Activated T-helper 2 cell treated with anti-CD3 and anti-CD28 coated beads, Interferon-gamma antibody, Interleukin-2, Interleukin-4, amounts not matched to agents 10 μg/mL and 5 μg/mL and 100 μg/mL, durations not matched to agents 14 hours and 24 hours and 36 hours (primary cell): ENCODE results near the gene EMCN. TPM values are rescaled to one million over a fixed set of nuclear protein-coding genes. Genes with fewer than 3 reads are reported as not detected.
"Not testable (repeated sequence)": the region's sequence is repeated elsewhere in the genome, so short reads cannot be mapped to it uniquely, and the experiment has no call there.

Source experiments
- DNase-seq: peaks from one replicate; pipeline ENCODE4 v3.0.0; 2021; ENCODE audit warnings: low spot score
- H3K27ac Mint-ChIP-seq: one replicate; pipeline ENCODE4 v1.8.0; 2021; ENCODE audit warnings: mixed read lengths
- H3K27me3 Mint-ChIP-seq: one replicate; pipeline ENCODE4 v1.8.0; 2021; ENCODE audit warnings: low read depth, mixed read lengths
- H3K36me3 Mint-ChIP-seq: one replicate; pipeline ENCODE4 v1.8.0; 2021; ENCODE audit warnings: low read depth, mixed read lengths
- H3K4me1 Mint-ChIP-seq: one replicate; pipeline ENCODE4 v1.8.0; 2021; ENCODE audit warnings: low read depth, mixed read lengths
- H3K4me3 Mint-ChIP-seq: one replicate; pipeline ENCODE4 v1.8.0; 2021; ENCODE audit warnings: low read depth, mild to moderate bottlenecking, moderate library complexity, mixed read lengths
- H3K9me3 Mint-ChIP-seq: one replicate; pipeline ENCODE4 v1.8.0; 2021; ENCODE audit warnings: mixed read lengths
- intact Hi-C: fragments of 100-400 bp; cut with micrococcal nuclease; formaldehyde crosslinking; loops from one replicate; pipeline ENCODE4 v1.15.1; 2023
- total RNA-seq: library from RNA; stranded (reverse); gene quantifications from 2 replicates; pipeline ENCODE4 v1.2.3, GENCODE V29; 2022

The EMCN gene
- not detected in 2 replicates for total RNA-seq

GRCh38 chr4:100517864-100518341, at the start of gene EMCN:
EMCN (minus strand) TSS chr4:100518022; CDS start chr4:100517914, 108 bp downstream.
- DNase-seq = no peak
- no peaks in the 10 kb centered on the region for H3K4me1 Mint-ChIP-seq
- peaks cover 30% of the 10 kb centered on the region for H3K27me3 Mint-ChIP-seq
- H3K9me3 Mint-ChIP-seq = no peaks in the 10 kb centered on the region
- no peak within 1 kb of the TSS for H3K27ac Mint-ChIP-seq
- no peaks in the 10 kb centered on the region for H3K36me3 Mint-ChIP-seq
- no peak within 1 kb of the TSS for H3K4me3 Mint-ChIP-seq
- intact Hi-C loops = no loop called here

- DNase-seq = no peak
- H3K4me1 Mint-ChIP-seq = peaks cover 19% of the 10 kb centered on the region
- H3K27ac Mint-ChIP-seq = no peak overlapping the region
- peaks cover 7% of the 10 kb centered on the region for H3K27me3 Mint-ChIP-seq
- H3K4me3 Mint-ChIP-seq = no peak overlapping the region
- H3K36me3 Mint-ChIP-seq = no peaks in the 10 kb centered on the region
- H3K9me3 Mint-ChIP-seq = no peaks in the 10 kb centered on the region
- intact Hi-C loops = loop anchor here (10.0 kb wide), 1 partner anchor 472 kb away; no protein-coding TSS in a partner anchor
Observed at GRCh38 chr4:100566396-100566795, 48.6 kb upstream of the EMCN start.

- Mint-ChIP-seq H3K27me3 (peaks cover 6% of the 10 kb centered on the region), H3K4me1 (no peaks in the 10 kb centered on the region), H3K27ac (no peak overlapping the region), H3K9me3 (peaks cover 8% of the 10 kb centered on the region), H3K36me3 (no peaks in the 10 kb centered on the region), H3K4me3 (no peak overlapping the region)
- intact Hi-C loops = no loop called here
- no peak for DNase-seq
Observed at GRCh38 chr4:100557306-100557705, 39.5 kb upstream of the EMCN start.

- peaks cover 8% of the 10 kb centered on the region for H3K9me3 Mint-ChIP-seq
- intact Hi-C loops = no loop called here
- no peak overlapping the region for H3K4me3 Mint-ChIP-seq
- no peaks in the 10 kb centered on the region for H3K4me1 Mint-ChIP-seq
- no peak for DNase-seq
- peaks cover 11% of the 10 kb centered on the region for H3K27me3 Mint-ChIP-seq
- H3K27ac Mint-ChIP-seq = no peak overlapping the region
- no peaks in the 10 kb centered on the region for H3K36me3 Mint-ChIP-seq
Observed at GRCh38 chr4:100555611-100556337, 38.0 kb upstream of the EMCN start.

GRCh38 chr4:100548200-100548560, 30.4 kb upstream of the EMCN start:
- Mint-ChIP-seq H3K4me1 (peaks cover 9% of the 10 kb centered on the region), H3K27me3 (peaks cover 15% of the 10 kb centered on the region), H3K27ac (no peak overlapping the region), H3K36me3 (no peaks in the 10 kb centered on the region), H3K9me3 (no peaks in the 10 kb centered on the region), H3K4me3 (no peak overlapping the region)
- DNase-seq = no peak
- intact Hi-C loops = no loop called here

- intact Hi-C loops = no loop called here
- Mint-ChIP-seq H3K4me3 (no peak overlapping the region), H3K36me3 (no peaks in the 10 kb centered on the region), H3K9me3 (no peaks in the 10 kb centered on the region), H3K27me3 (peaks cover 15% of the 10 kb centered on the region), H3K4me1 (peaks cover 9% of the 10 kb centered on the region), H3K27ac (no peak overlapping the region)
- DNase-seq = no peak
Observed at GRCh38 chr4:100547541-100548199, 29.8 kb upstream of the EMCN start.

- H3K4me1 Mint-ChIP-seq = peaks cover 9% of the 10 kb centered on the region
- peaks cover 10% of the 10 kb centered on the region for H3K27me3 Mint-ChIP-seq
Observed at GRCh38 chr4:100545427-100545826, 27.6 kb upstream of the EMCN start.

GRCh38 chr4:100540131-100540530, 22.3 kb upstream of the EMCN start:
- Mint-ChIP-seq H3K4me3 (no peak overlapping the region), H3K4me1 (no peaks in the 10 kb centered on the region), H3K36me3 (no peaks in the 10 kb centered on the region), H3K9me3 (no peaks in the 10 kb centered on the region), H3K27me3 (peaks cover 15% of the 10 kb centered on the region), H3K27ac (no peak overlapping the region)
- DNase-seq = no peak
- intact Hi-C loops = no loop called here

More at GRCh38 chr4:100545427-100545826, 27.6 kb upstream of the EMCN start:
- Mint-ChIP-seq H3K27ac (no peak overlapping the region), H3K9me3 (no peaks in the 10 kb centered on the region), H3K4me3 (no peak overlapping the region), H3K36me3 (no peaks in the 10 kb centered on the region)
- DNase-seq = no peak
- intact Hi-C loops = no loop called here

GRCh38 chr4:100539706-100540105, 21.9 kb upstream of the EMCN start:
- no peaks in the 10 kb centered on the region for H3K9me3 Mint-ChIP-seq
- intact Hi-C loops = no loop called here
- DNase-seq = no peak
- H3K4me1 Mint-ChIP-seq = no peaks in the 10 kb centered on the region
- no peaks in the 10 kb centered on the region for H3K36me3 Mint-ChIP-seq
- H3K27me3 Mint-ChIP-seq = peaks cover 11% of the 10 kb centered on the region
- no peak overlapping the region for H3K27ac Mint-ChIP-seq
- H3K4me3 Mint-ChIP-seq = no peak overlapping the region

- peaks cover 6% of the 10 kb centered on the region for H3K4me1 Mint-ChIP-seq
- H3K4me3 Mint-ChIP-seq = no peak overlapping the region
- H3K27ac Mint-ChIP-seq = no peak overlapping the region
- H3K36me3 Mint-ChIP-seq = no peaks in the 10 kb centered on the region
- DNase-seq = no peak
- H3K27me3 Mint-ChIP-seq = peaks cover 11% of the 10 kb centered on the region
- intact Hi-C loops = no loop called here
- H3K9me3 Mint-ChIP-seq = peaks cover 13% of the 10 kb centered on the region
Observed at GRCh38 chr4:100533741-100534140, 15.9 kb upstream of the EMCN start.

GRCh38 chr4:100530161-100530560, 12.3 kb upstream of the EMCN start:
- peaks cover 14% of the 10 kb centered on the region for H3K9me3 Mint-ChIP-seq
- H3K36me3 Mint-ChIP-seq, H3K27ac Mint-ChIP-seq: not testable (repeated sequence)

GRCh38 chr4:100525686-100526085, 7.9 kb upstream of the EMCN start:
- H3K27me3 Mint-ChIP-seq = no peaks in the 10 kb centered on the region
- peaks cover 6% of the 10 kb centered on the region for H3K4me1 Mint-ChIP-seq
- no peak overlapping the region for H3K4me3 Mint-ChIP-seq
- H3K27ac Mint-ChIP-seq = no peak overlapping the region
- H3K36me3 Mint-ChIP-seq = no peaks in the 10 kb centered on the region
- intact Hi-C loops = no loop called here
- DNase-seq = no peak
- H3K9me3 Mint-ChIP-seq = peaks cover 14% of the 10 kb centered on the region

More at GRCh38 chr4:100530161-100530560, 12.3 kb upstream of the EMCN start:
- DNase-seq, intact Hi-C loops, H3K4me3 Mint-ChIP-seq, H3K27me3 Mint-ChIP-seq, H3K4me1 Mint-ChIP-seq: not testable (repeated sequence)

- intact Hi-C loops = no loop called here
- no peak for DNase-seq
- H3K9me3 Mint-ChIP-seq = no peaks in the 10 kb centered on the region
- H3K27me3 Mint-ChIP-seq = peaks cover 26% of the 10 kb centered on the region
- H3K4me1 Mint-ChIP-seq = no peaks in the 10 kb centered on the region
- H3K4me3 Mint-ChIP-seq = no peak overlapping the region
- H3K27ac Mint-ChIP-seq = no peak overlapping the region
- H3K36me3 Mint-ChIP-seq = no peaks in the 10 kb centered on the region
Observed at GRCh38 chr4:100519205-100519604, 1.4 kb upstream of the EMCN start.
